HEK293 (cell line): ENCODE measurements around the gene PTK7.

ENCODE experiments used
- AEBP2 ChIP-seq: fragments of 450-650 bp; formaldehyde crosslinking; IDR thresholded peaks from 2 replicates; pipeline ENCODE4 v1.5.1; 2016; ENCODE audit warnings: missing biosample characterization, missing genetic modification characterization, borderline replicate concordance
- HOXC10 ChIP-seq: sonication (generic); formaldehyde crosslinking; IDR thresholded peaks from 2 replicates; pipeline ENCODE4 v1.8.1; 2023; ENCODE audit warnings: mild to moderate bottlenecking, missing genetic modification reagents
- KLF16 ChIP-seq: fragments of 450-650 bp; formaldehyde crosslinking; IDR thresholded peaks from 2 replicates; pipeline ENCODE4 v1.5.1; 2017; ENCODE audit warnings: missing biosample characterization, missing genetic modification characterization
- REPIN1 ChIP-seq: fragments of 450-650 bp; formaldehyde crosslinking; IDR thresholded peaks from 2 replicates; pipeline ENCODE4 v1.5.1; 2017; ENCODE audit warnings: missing biosample characterization, missing genetic modification characterization, low read depth
- REST ChIP-seq: fragments of 450-650 bp; formaldehyde crosslinking; IDR thresholded peaks from 2 replicates; pipeline ENCODE4 v1.5.1; 2016; ENCODE audit warnings: missing biosample characterization, missing genetic modification characterization
- SP3 ChIP-seq: fragments of 450-650 bp; formaldehyde crosslinking; IDR thresholded peaks from 2 replicates; pipeline ENCODE4 v1.5.1; 2016; ENCODE audit warnings: missing biosample characterization, missing genetic modification characterization
- ZBTB17 ChIP-seq: fragments of 450-650 bp; formaldehyde crosslinking; IDR thresholded peaks from 2 replicates; pipeline ENCODE4 v1.5.1; 2016; ENCODE audit warnings: missing biosample characterization, missing genetic modification characterization
- ZEB2 ChIP-seq: fragments of 450-650 bp; formaldehyde crosslinking; IDR thresholded peaks from 2 replicates; pipeline ENCODE4 v1.5.1; 2016; ENCODE audit warnings: missing biosample characterization, missing genetic modification characterization
- ZFP41 ChIP-seq: fragments of 450-650 bp; formaldehyde crosslinking; IDR thresholded peaks from 2 replicates; pipeline ENCODE4 v1.5.1; 2016; ENCODE audit warnings: missing biosample characterization, missing genetic modification characterization, borderline replicate concordance
- ZNF148 ChIP-seq: fragments of 450-650 bp; formaldehyde crosslinking; IDR thresholded peaks from 2 replicates; pipeline ENCODE4 v1.5.0; 2017; ENCODE audit warnings: missing biosample characterization, missing genetic modification characterization, borderline replicate concordance
- ZNF214 ChIP-seq: fragments of 450-650 bp; formaldehyde crosslinking; IDR thresholded peaks from 2 replicates; pipeline ENCODE4 v1.5.1; 2017; ENCODE audit warnings: missing biosample characterization, mild to moderate bottlenecking, missing genetic modification characterization, borderline replicate concordance
- ZNF26 ChIP-seq: fragments of 450-650 bp; formaldehyde crosslinking; IDR thresholded peaks from 2 replicates; pipeline ENCODE4 v1.5.1; 2016; ENCODE audit warnings: missing biosample characterization, missing genetic modification characterization
- ZNF292 ChIP-seq: fragments of 450-650 bp; formaldehyde crosslinking; IDR thresholded peaks from 2 replicates; pipeline ENCODE4 v1.5.1; 2016; ENCODE audit warnings: low read depth, missing biosample characterization, missing genetic modification characterization, borderline replicate concordance
- ZNF391 ChIP-seq: fragments of 450-650 bp; formaldehyde crosslinking; IDR thresholded peaks from 2 replicates; pipeline ENCODE4 v1.5.1; 2016; ENCODE audit warnings: low read depth, missing biosample characterization, missing genetic modification characterization, borderline replicate concordance
- ZNF416 ChIP-seq: fragments of 450-650 bp; formaldehyde crosslinking; IDR thresholded peaks from 2 replicates; pipeline ENCODE4 v1.5.1; 2016; ENCODE audit warnings: missing biosample characterization, missing genetic modification characterization
- ZNF433 ChIP-seq: fragments of 450-650 bp; formaldehyde crosslinking; IDR thresholded peaks from 2 replicates; pipeline ENCODE4 v1.5.1; 2016; ENCODE audit warnings: missing biosample characterization, missing genetic modification characterization, low read depth
- ZNF488 ChIP-seq: fragments of 450-650 bp; formaldehyde crosslinking; IDR thresholded peaks from 2 replicates; pipeline ENCODE4 v1.5.1; 2016; ENCODE audit warnings: missing biosample characterization, missing genetic modification characterization
- ZNF510 ChIP-seq: fragments of 450-650 bp; formaldehyde crosslinking; IDR thresholded peaks from 2 replicates; pipeline ENCODE4 v1.5.1; 2018; ENCODE audit warnings: mild to moderate bottlenecking, missing genetic modification characterization, missing biosample characterization; ENCODE audit not compliant: insufficient replicate concordance
- ZNF513 ChIP-seq: fragments of 450-650 bp; IDR thresholded peaks from 2 replicates; pipeline ENCODE4 v1.5.1; 2018; ENCODE audit warnings: missing biosample characterization, missing genetic modification characterization
- ZNF558 ChIP-seq: fragments of 450-650 bp; formaldehyde crosslinking; IDR thresholded peaks from 2 replicates; pipeline ENCODE4 v1.5.1; 2016; ENCODE audit warnings: missing biosample characterization, missing genetic modification characterization
- ZNF600 ChIP-seq: fragments of 450-650 bp; formaldehyde crosslinking; IDR thresholded peaks from 2 replicates; pipeline ENCODE4 v1.5.1; 2016; ENCODE audit warnings: missing biosample characterization, missing genetic modification characterization
- ZNF623 ChIP-seq: fragments of 450-650 bp; formaldehyde crosslinking; IDR thresholded peaks from 2 replicates; pipeline ENCODE4 v1.5.1; 2016; ENCODE audit warnings: missing biosample characterization, missing genetic modification characterization
- ZNF629 ChIP-seq: fragments of 450-650 bp; formaldehyde crosslinking; IDR thresholded peaks from 2 replicates; pipeline ENCODE4 v1.5.1; 2017; ENCODE audit warnings: missing biosample characterization, missing genetic modification characterization
- ZNF704 ChIP-seq: fragments of 450-650 bp; formaldehyde crosslinking; IDR thresholded peaks from 2 replicates; pipeline ENCODE4 v1.5.1; 2016; ENCODE audit warnings: missing biosample characterization, missing genetic modification characterization

Gene PTK7

GRCh38 chr6:43093436-43094289, 17.5 kb downstream of the PTK7 start (continued):
- no peak for TF ChIP-seq ZNF148 (tag by site-specific recombination)
- no peak for TF ChIP-seq ZNF513 (tag by site-specific recombination)
- no peak for TF ChIP-seq ZNF433 (tag by site-specific recombination)
- peak; percentile 45 for TF ChIP-seq ZBTB17 (tag by site-specific recombination)
- TF ChIP-seq AEBP2 (tag by site-specific recombination) = no peak
- TF ChIP-seq ZNF391 (tag by site-specific recombination) = no peak
- TF ChIP-seq ZNF510 (tag by site-specific recombination) = no peak
- TF ChIP-seq ZNF292 (tag by site-specific recombination) = no peak
- no peak for TF ChIP-seq ZEB2 (tag by site-specific recombination)
- TF ChIP-seq ZFP41 = no peak
- TF ChIP-seq ZNF416 (tag by site-specific recombination) = no peak
- no peak for TF ChIP-seq REPIN1 (tag by site-specific recombination)
- TF ChIP-seq KLF16 = no peak
- no peak for TF ChIP-seq HOXC10 (CRISPR knock-in tag)
- no peak for TF ChIP-seq ZNF629 (tag by site-specific recombination)
- TF ChIP-seq ZNF26 (tag by site-specific recombination) = no peak
- peak; percentile 88 for TF ChIP-seq ZNF600
- no peak for TF ChIP-seq ZNF214 (tag by site-specific recombination)
- TF ChIP-seq ZNF558 (tag by site-specific recombination) = no peak
- TF ChIP-seq ZNF704 (tag by site-specific recombination) = no peak
- TF ChIP-seq REST = 0 out of 2 replicates have a peak, but pooled peaks have one; percentile 46
- TF ChIP-seq ZNF488 (tag by site-specific recombination) = no peak
- TF ChIP-seq SP3 (tag by site-specific recombination) = no peak
- TF ChIP-seq ZNF623 = no peak
